ENCODE measurements around the gene SEPTIN3. TPM values are rescaled to one million over a fixed set of nuclear protein-coding genes. Genes with fewer than 3 reads are reported as not detected.

Gene SEPTIN3
- total RNA-seq, 2 donors from 2014 or later, result 0.52 TPM; not detected in 1

DNA sequence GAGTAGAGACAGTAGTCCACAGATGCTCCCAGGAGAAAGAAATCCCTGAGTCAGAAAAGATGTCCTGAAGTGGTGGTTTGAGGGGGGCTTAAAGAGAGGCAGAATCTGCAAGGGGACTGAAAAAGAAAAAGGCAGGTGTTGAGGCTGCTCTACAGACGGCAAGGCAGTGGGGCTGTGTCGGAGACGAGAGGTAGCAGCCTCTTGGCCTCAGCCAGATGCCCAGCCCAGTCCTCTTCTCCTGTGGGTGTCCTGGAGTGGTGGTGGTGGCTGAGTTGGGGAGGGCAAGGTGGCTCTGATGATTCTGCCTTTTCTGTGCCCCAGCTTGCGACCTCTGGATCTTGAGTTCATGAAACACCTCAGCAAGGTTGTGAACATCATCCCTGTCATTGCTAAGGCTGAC, 20.0 kb downstream of the SEPTIN3 start:
- Histone ChIP-seq H3K36me3 (replicated peaks in 1 of 2; ENCODE audit: insufficient read depth in 1 of 2, low read depth in 2 of 2) (no peaks in the 10 kb centered on the region), H3K4me3 (no peak overlapping the region), H3K27ac (no peak overlapping the region), H3K4me1 (no peaks in the 10 kb centered on the region), H3K27me3 (no peaks in the 10 kb centered on the region), H3K9me3 (no peaks in the 10 kb centered on the region)
- intact Hi-C loops (cut with DNase I), result no loop called here
- TF ChIP-seq, protein P1, sequence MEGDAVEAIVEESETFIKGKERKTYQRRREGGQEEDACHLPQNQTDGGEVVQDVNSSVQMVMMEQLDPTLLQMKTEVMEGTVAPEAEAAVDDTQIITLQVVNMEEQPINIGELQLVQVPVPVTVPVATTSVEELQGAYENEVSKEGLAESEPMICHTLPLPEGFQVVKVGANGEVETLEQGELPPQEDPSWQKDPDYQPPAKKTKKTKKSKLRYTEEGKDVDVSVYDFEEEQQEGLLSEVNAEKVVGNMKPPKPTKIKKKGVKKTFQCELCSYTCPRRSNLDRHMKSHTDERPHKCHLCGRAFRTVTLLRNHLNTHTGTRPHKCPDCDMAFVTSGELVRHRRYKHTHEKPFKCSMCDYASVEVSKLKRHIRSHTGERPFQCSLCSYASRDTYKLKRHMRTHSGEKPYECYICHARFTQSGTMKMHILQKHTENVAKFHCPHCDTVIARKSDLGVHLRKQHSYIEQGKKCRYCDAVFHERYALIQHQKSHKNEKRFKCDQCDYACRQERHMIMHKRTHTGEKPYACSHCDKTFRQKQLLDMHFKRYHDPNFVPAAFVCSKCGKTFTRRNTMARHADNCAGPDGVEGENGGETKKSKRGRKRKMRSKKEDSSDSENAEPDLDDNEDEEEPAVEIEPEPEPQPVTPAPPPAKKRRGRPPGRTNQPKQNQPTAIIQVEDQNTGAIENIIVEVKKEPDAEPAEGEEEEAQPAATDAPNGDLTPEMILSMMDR (IDR thresholded peaks at IDR 0.05), result no peak
- WGBS, 2 donors, result 76 to 80% methylated on average over 4 of the region's 4 CpGs
- ATAC-seq, result no peak
- DNase-seq, result no peak

DNA sequence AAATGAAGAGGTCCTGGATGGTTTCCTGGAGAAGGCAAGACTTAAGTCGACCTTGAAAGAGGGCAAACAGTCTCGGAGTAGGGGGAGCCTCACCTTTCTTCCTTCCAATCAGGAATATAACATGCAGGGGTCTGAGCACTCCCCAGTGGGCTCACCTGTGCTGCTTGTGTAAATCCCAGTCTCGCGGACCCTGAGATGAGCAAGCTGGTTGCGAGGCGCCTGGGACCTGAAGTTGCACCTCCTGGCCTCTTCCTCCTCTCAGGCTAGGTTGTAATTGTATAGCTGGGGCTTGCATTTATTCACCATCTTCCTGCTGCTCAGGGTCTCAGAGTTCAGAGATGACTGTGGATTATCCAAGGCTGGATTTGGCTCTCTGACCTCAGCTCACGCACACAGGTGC, 21.9 kb downstream of the SEPTIN3 start:
- Histone ChIP-seq H3K9me3 (no peaks in the 10 kb centered on the region), H3K36me3 (replicated peaks in 1 of 2; ENCODE audit: insufficient read depth in 1 of 2, low read depth in 2 of 2) (no peaks in the 10 kb centered on the region), H3K27me3 (no peaks in the 10 kb centered on the region), H3K4me3 (no peak overlapping the region), H3K27ac (no peak overlapping the region), H3K4me1 (no peaks in the 10 kb centered on the region)
- intact Hi-C loops (cut with DNase I), result no loop called here
- ATAC-seq (no peak), DNase-seq (no peak)
- TF ChIP-seq, protein P1 (IDR thresholded peaks at IDR 0.05), result no peak
- TF ChIP-seq POLR2A (IDR thresholded peaks at IDR 0.05), result no peak
- WGBS, 2 donors, result 72 to 76% methylated on average over 7 of the region's 7 CpGs

DNA sequence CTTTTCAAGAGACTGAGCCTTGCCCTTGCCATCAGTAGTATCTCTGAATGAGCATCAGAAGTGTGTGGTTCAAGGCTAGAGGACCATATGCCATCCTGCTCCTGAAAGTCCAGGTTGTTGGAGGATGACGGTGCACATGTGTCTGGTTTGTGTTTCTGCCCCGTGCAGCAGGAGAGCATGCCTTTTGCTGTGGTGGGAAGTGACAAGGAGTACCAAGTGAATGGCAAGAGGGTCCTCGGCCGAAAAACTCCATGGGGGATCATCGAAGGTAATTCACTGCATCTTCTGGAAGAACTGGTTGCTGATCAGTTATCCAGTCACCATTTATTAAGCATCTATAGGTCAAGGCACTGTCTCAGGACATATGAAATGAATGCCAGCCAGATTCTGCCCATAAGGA, 23.3 kb downstream of the SEPTIN3 start:
- H3K4me3 ChIP-seq, result no peak overlapping the region
- H3K9me3 ChIP-seq, result no peaks in the 10 kb centered on the region
- DNase-seq (no peak), ATAC-seq (no peak)
- 85 to 86% methylated on average over 5 of the region's 5 CpGs for WGBS, 2 donors
- no peaks in the 10 kb centered on the region for H3K4me1 ChIP-seq
- no peak for TF ChIP-seq POLR2A (IDR thresholded peaks at IDR 0.05)
- H3K36me3 ChIP-seq (replicated peaks in 1 of 2; ENCODE audit: insufficient read depth in 1 of 2, low read depth in 2 of 2), result no peaks in the 10 kb centered on the region
- intact Hi-C loops (cut with DNase I), result no loop called here
- no peak overlapping the region for H3K27ac ChIP-seq
- H3K27me3 ChIP-seq, result no peaks in the 10 kb centered on the region

DNA sequence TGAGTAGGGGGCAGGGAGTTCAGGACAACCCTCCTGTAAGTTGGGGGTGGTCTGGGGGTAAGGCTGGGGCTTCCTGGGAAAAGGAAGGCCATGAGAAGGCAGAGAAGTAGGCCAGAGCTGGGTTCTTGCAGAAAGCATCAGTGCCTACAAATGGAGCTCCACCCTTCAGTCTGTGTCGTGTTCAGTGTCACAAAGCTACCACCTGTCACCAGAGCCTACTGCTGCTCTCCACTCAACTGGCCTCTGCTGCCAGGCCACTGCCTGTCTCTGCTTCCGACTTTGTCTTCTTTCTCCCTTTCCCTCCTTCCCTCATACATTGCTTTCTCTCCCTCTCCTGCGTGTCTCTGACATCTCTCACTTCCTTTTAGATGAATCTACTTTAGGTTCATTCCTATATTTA, 26.0 kb downstream of the SEPTIN3 start:
- no peaks in the 10 kb centered on the region for H3K9me3 ChIP-seq
- intact Hi-C loops (cut with DNase I), result no loop called here
- no peak for DNase-seq
- H3K4me3 ChIP-seq, result no peak overlapping the region
- H3K4me1 ChIP-seq, result peaks cover 13% of the 10 kb centered on the region
- 52 to 53% methylated on average over 3 of the region's 3 CpGs for WGBS, 2 donors
- no peak for ATAC-seq
- no peaks in the 10 kb centered on the region for H3K36me3 ChIP-seq (replicated peaks in 1 of 2; ENCODE audit: insufficient read depth in 1 of 2, low read depth in 2 of 2)
- H3K27ac ChIP-seq, result no peak overlapping the region
- no peaks in the 10 kb centered on the region for H3K27me3 ChIP-seq
- no peak for TF ChIP-seq POLR2A (IDR thresholded peaks at IDR 0.05)
- TF ChIP-seq, protein P1 (IDR thresholded peaks at IDR 0.05), result no peak

DNA sequence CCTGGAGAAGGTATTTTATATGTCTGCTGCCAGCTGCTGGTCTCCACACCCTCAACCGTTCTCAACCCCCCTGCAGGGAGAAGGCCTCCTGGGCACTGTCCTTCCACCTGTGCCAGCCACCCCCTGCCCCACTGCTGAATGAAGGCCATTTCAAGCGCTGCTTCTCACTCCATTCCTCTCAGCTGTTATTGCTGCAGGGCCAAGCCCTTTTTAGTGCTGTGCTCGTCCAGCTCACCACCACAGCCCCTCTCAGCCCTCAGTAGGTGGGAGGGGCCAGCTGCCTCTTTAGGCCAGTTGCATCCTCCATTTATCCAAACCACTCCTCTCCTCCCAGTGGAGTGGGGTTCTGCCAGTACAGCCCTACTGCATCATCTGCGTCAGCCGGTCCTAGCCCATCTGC, 27.6 kb downstream of the SEPTIN3 start:
- no peak for ATAC-seq
- Histone ChIP-seq H3K4me1 (peaks cover 13% of the 10 kb centered on the region), H3K27me3 (no peaks in the 10 kb centered on the region), H3K27ac (no peak overlapping the region), H3K36me3 (replicated peaks in 1 of 2; ENCODE audit: insufficient read depth in 1 of 2, low read depth in 2 of 2) (no peaks in the 10 kb centered on the region), H3K4me3 (no peak overlapping the region), H3K9me3 (no peaks in the 10 kb centered on the region)
- no peak for TF ChIP-seq POLR2A (IDR thresholded peaks at IDR 0.05)
- TF ChIP-seq, protein P1 (IDR thresholded peaks at IDR 0.05), result no peak
- 80 to 82% methylated on average over 5 of the region's 5 CpGs for WGBS, 2 donors
- intact Hi-C loops (cut with DNase I), result no loop called here
- DNase-seq, result no peak

All from body of pancreas (tissue), 4 donors.